Left cardiac atrium (tissue), 4 donors: ENCODE measurements around the gene FAM131B. TPM values are rescaled to one million over a fixed set of nuclear protein-coding genes. Genes with fewer than 3 reads are reported as not detected.

ENCODE experiments used
- ATAC-seq, 2 donors: fragments of 200-7000 bp; cut with Tn5 transposase; one replicate each; pipeline ENCODE4 v1.9.1; 2020; ENCODE audit warnings: mild to moderate bottlenecking in 2 of 2, moderate library complexity in 2 of 2
- DNase-seq: peaks from one replicate; pipeline ENCODE4 v3.0.0-alpha.2; 2020
- intact Hi-C, 2 donors: fragments of 100-400 bp; cut with DNase I; formaldehyde crosslinking; loops; one replicate each; pipeline versions ENCODE4 v1.14.1 to v1.15.1; 2022 to 2023
- total RNA-seq, 2 donors: library from RNA; stranded (reverse); fragmentation: NEBNext Ultra II Directional; extraction: Animal tissue kit (Norgen Biotek cat#: 25700); gene quantifications; one replicate each; pipeline ENCODE4 v1.2.1, GENCODE V29; 2021
- donor health status: DM: no; HTN: yes; CAD: no.
- donor health status: DM: no; HTN: yes; CAD: no; lungs with severe emphysema.
- donor health status: DM: yes; HTN: yes; CAD: no.
- donor health status: Dilated cardiomyopathy.

FAM131B gene
- total RNA-seq, 2 donors from 2014 or later, result 0.29 to 0.97 TPM

GRCh38 chr7:143384661-143385631, 22.4 kb upstream of the FAM131B start:
- ATAC-seq, result no peak
- intact Hi-C loops, result no loop called here

GRCh38 chr7:143384148-143384547, 21.6 kb upstream of the FAM131B start:
- ATAC-seq (no peak), DNase-seq (no peak)
- intact Hi-C loops, result no loop called here

More at GRCh38 chr7:143384661-143385631, 22.4 kb upstream of the FAM131B start:
- peak; percentile 33 for DNase-seq

GRCh38 chr7:143383642-143383957, 21.1 kb upstream of the FAM131B start:
- intact Hi-C loops, result no loop called here
- DNase-seq (no peak), ATAC-seq (no peak)

- DNase-seq (no peak), ATAC-seq (no peak)
- intact Hi-C loops, result no loop called here
Measured at GRCh38 chr7:143382791-143383641, 20.5 kb upstream of the FAM131B start.

- intact Hi-C loops, result no loop called here
- ATAC-seq (no peak), DNase-seq (no peak)
Measured at GRCh38 chr7:143382126-143382790, 19.7 kb upstream of the FAM131B start.

- DNase-seq, result peak; percentile 82
- peak; percentile 1 to 4 for ATAC-seq
- intact Hi-C loops, result loop anchor here in 1 of 2 donors (2.0 kb wide), 1 partner anchor 35 kb away; no protein-coding TSS in a partner anchor
Measured at GRCh38 chr7:143381427-143382125, 19.1 kb upstream of the FAM131B start.

- intact Hi-C loops, result loop anchor here in 1 of 2 donors (2.0 kb wide), 1 partner anchor 36 kb away; no protein-coding TSS in a partner anchor
- ATAC-seq, result peak; percentile 87 to 92
- peak; percentile 97 for DNase-seq
Measured at GRCh38 chr7:143380646-143381426, 18.3 kb upstream of the FAM131B start, which contains the start of gene ZYX. Gene ZYX (plus strand): TSS chr7:143381345. CDS start chr7:143381572, 227 bp downstream.

GRCh38 chr7:143380260-143380645, 17.7 kb upstream of the FAM131B start:
- intact Hi-C loops, result loop anchor here in 1 of 2 donors (2.0 kb wide), 1 partner anchor 37 kb away; no protein-coding TSS in a partner anchor
- peak; percentile 73 to 76 for ATAC-seq

GRCh38 chr7:143379611-143380259, 17.2 kb upstream of the FAM131B start:
- ATAC-seq (peak in 1 of 2 donors; percentile 0), DNase-seq (no peak)
- intact Hi-C loops, result loop anchor here in 1 of 2 donors (2.0 to 10.0 kb wide), 2 partner anchors 37 to 55 kb away; no protein-coding TSS in a partner anchor

More at GRCh38 chr7:143380260-143380645, 17.7 kb upstream of the FAM131B start:
- DNase-seq, result peak; percentile 89

GRCh38 chr7:143376396-143376795, 13.9 kb upstream of the FAM131B start:
- intact Hi-C loops, result loop anchor here in 1 of 2 donors (10.0 kb wide), 1 partner anchor 52 kb away; no protein-coding TSS in a partner anchor
- ATAC-seq (no peak), DNase-seq (no peak)

GRCh38 chr7:143375298-143376034, 13.0 kb upstream of the FAM131B start:
- intact Hi-C loops, result loop anchor here in 1 of 2 donors (10.0 kb wide), 1 partner anchor 51 kb away; no protein-coding TSS in a partner anchor
- DNase-seq (no peak), ATAC-seq (peak in 1 of 2 donors; percentile 9)

GRCh38 chr7:143374561-143374960, 12.0 kb upstream of the FAM131B start:
- intact Hi-C loops, result loop anchor here in 1 of 2 donors (10.0 kb wide), 1 partner anchor 50 kb away; no protein-coding TSS in a partner anchor
- peak in 1 of 2 donors; percentile 15 for ATAC-seq

GRCh38 chr7:143373255-143373794, 10.8 kb upstream of the FAM131B start:
- no peak for DNase-seq
- no peak for ATAC-seq
- intact Hi-C loops, result loop anchor here in 1 of 2 donors (10.0 kb wide), 1 partner anchor 49 kb away; no protein-coding TSS in a partner anchor

More at GRCh38 chr7:143374561-143374960, 12.0 kb upstream of the FAM131B start:
- no peak for DNase-seq

- ATAC-seq (peak; percentile 80 to 83), DNase-seq (no peak)
- intact Hi-C loops, result loop anchor here in 1 of 2 donors (10.0 kb wide), 1 partner anchor 47 kb away; no protein-coding TSS in a partner anchor
Measured at GRCh38 chr7:143372070-143372469, 9.6 kb upstream of the FAM131B start.
